MM.1S (cell line): ENCODE data around the gene SLC8A1.
A peak's percentile ranks its signal among the peaks of the same experiment; 100 is the strongest.

Experiments used
- DNase-seq: peaks from one replicate; pipeline ENCODE4 v3.0.0-alpha.2; 2015
- H2AFZ ChIP-seq: fragments of 300-600 bp; sonication (generic); 2 replicates; pipeline ENCODE4 v1.6.0; 2016; ENCODE audit warnings: antibody characterized with exemption, low read length
- H3F3A ChIP-seq: fragments of 300-600 bp; sonication (generic); 2 replicates; pipeline ENCODE4 v1.6.1; 2016; ENCODE audit warnings: mild to moderate bottlenecking, antibody characterized with exemption, low read length, moderate library complexity, mixed read lengths; ENCODE audit not compliant: insufficient read depth
- H3K27ac ChIP-seq: fragments of 300-600 bp; sonication (generic); 2 replicates; pipeline ENCODE4 v1.5.1; 2016; ENCODE audit warnings: mild to moderate bottlenecking, low read length
- H3K27me3 ChIP-seq: fragments of 300-600 bp; sonication (generic); replicated peaks from 2 replicates; pipeline ENCODE4 v1.6.0; 2016; ENCODE audit warnings: low read length; ENCODE audit not compliant: insufficient read depth
- H3K36me3 ChIP-seq: fragments of 300-600 bp; sonication (generic); replicated peaks from 2 replicates; pipeline ENCODE4 v1.6.1; 2016; ENCODE audit warnings: mild to moderate bottlenecking, low read length, mixed read lengths; ENCODE audit not compliant: insufficient read depth
- H3K4me1 ChIP-seq: fragments of 300-600 bp; sonication (generic); 2 replicates; pipeline ENCODE4 v1.6.1; 2016; ENCODE audit warnings: low read length, mixed read lengths
- H3K4me2 ChIP-seq: fragments of 300-600 bp; sonication (generic); 2 replicates; pipeline ENCODE4 v1.6.0; 2016; ENCODE audit warnings: low read depth, low read length
- H3K4me3 ChIP-seq: fragments of 300-600 bp; sonication (generic); 2 replicates; pipeline ENCODE4 v1.5.1; 2016; ENCODE audit warnings: low read length, mixed read lengths
- H3K79me2 ChIP-seq: fragments of 300-600 bp; sonication (generic); 2 replicates; pipeline ENCODE4 v1.6.1; 2016; ENCODE audit warnings: mixed run types, low read length, mixed read lengths
- H3K9ac ChIP-seq: fragments of 300-600 bp; sonication (generic); 2 replicates; pipeline ENCODE4 v1.6.1; 2016; ENCODE audit warnings: low read length, mixed read lengths
- H3K9me2 ChIP-seq: fragments of 300-600 bp; sonication (generic); replicated peaks from 2 replicates; pipeline ENCODE4 v1.6.1; 2016; ENCODE audit warnings: mild to moderate bottlenecking, low read length, mixed read lengths; ENCODE audit not compliant: insufficient read depth
- H3K9me3 ChIP-seq: fragments of 300-600 bp; sonication (generic); replicated peaks from 2 replicates; pipeline ENCODE4 v1.6.1; 2016; ENCODE audit warnings: mild to moderate bottlenecking, low read length, mixed read lengths; ENCODE audit not compliant: insufficient read depth
- H4K20me1 ChIP-seq: fragments of 300-600 bp; sonication (generic); 2 replicates; pipeline ENCODE4 v1.6.1; 2016; ENCODE audit warnings: mild to moderate bottlenecking, low read length, moderate library complexity, mixed read lengths; ENCODE audit not compliant: insufficient read depth
- CTCF ChIP-seq: fragments of 300-600 bp; sonication (generic); IDR thresholded peaks from 2 replicates; pipeline ENCODE4 v1.5.1; 2016; ENCODE audit warnings: antibody characterized with exemption, low read length, mixed read lengths
- EZH2 ChIP-seq: fragments of 300-600 bp; sonication (generic); optimal IDR thresholded peaks from 2 replicates; pipeline ENCODE3; 2017; ENCODE audit warnings: low read depth, mild to moderate bottlenecking, antibody characterized with exemption, low read length, mixed read lengths
- EZH2phosphoT487 ChIP-seq: fragments of 300-600 bp; sonication (generic); IDR thresholded peaks from 2 replicates; pipeline ENCODE4 v1.6.1; 2018; ENCODE audit warnings: antibody characterized with exemption, low read length

Gene SLC8A1

GRCh38 chr2:40115348-40115747 is 336.5 kb downstream of the SLC8A1 start:
- no peaks in the 10 kb centered on the region for H3K79me2 ChIP-seq
- DNase-seq = no peak
- H3K27me3 ChIP-seq = no peaks in the 10 kb centered on the region
- TF ChIP-seq EZH2phosphoT487 = no peak
- no peak for TF ChIP-seq EZH2
- TF ChIP-seq CTCF = no peak
- H3K9me2 ChIP-seq = no peaks in the 10 kb centered on the region
- H3K36me3 ChIP-seq = no peaks in the 10 kb centered on the region
- peaks cover 4% of the 10 kb centered on the region; the same call in 1 of the 2 replicates for H3K4me1 ChIP-seq
- H3F3A ChIP-seq = no peaks in the 10 kb centered on the region
- H3K9ac ChIP-seq = no peak overlapping the region
- no peaks in the 10 kb centered on the region for H4K20me1 ChIP-seq
- peak overlapping the region; percentile 13; the same call in 1 of the 2 replicates for H3K4me2 ChIP-seq
- H3K9me3 ChIP-seq = no peaks in the 10 kb centered on the region
- no peak overlapping the region for H3K4me3 ChIP-seq
- 0 out of 2 replicates have a peak overlapping the region, but pooled peaks have one; percentile 1 for H3K27ac ChIP-seq
- no peak overlapping the region for H2AFZ ChIP-seq

GRCh38 chr2:40113997-40114396 is 337.9 kb downstream of the SLC8A1 start:
- Histone ChIP-seq H3K4me2 (no peak overlapping the region), H3K4me3 (no peak overlapping the region), H3K79me2 (no peaks in the 10 kb centered on the region), H3K27ac (no peak overlapping the region), H3K9ac (no peak overlapping the region), H3K9me3 (no peaks in the 10 kb centered on the region), H3K4me1 (peaks cover 4% of the 10 kb centered on the region; the same call in 1 of the 2 replicates), H2AFZ (no peak overlapping the region), H4K20me1 (no peaks in the 10 kb centered on the region), H3K27me3 (no peaks in the 10 kb centered on the region), H3K9me2 (no peaks in the 10 kb centered on the region), H3F3A (no peaks in the 10 kb centered on the region), H3K36me3 (no peaks in the 10 kb centered on the region)
- TF ChIP-seq CTCF = no peak
- no peak for TF ChIP-seq EZH2phosphoT487
- no peak for TF ChIP-seq EZH2
- no peak for DNase-seq

- H3F3A ChIP-seq = no peaks in the 10 kb centered on the region
- TF ChIP-seq CTCF (no peak), EZH2phosphoT487 (no peak)
- no peaks in the 10 kb centered on the region for H3K9me2 ChIP-seq
- no peak overlapping the region for H3K9ac ChIP-seq
- H3K36me3 ChIP-seq = no peaks in the 10 kb centered on the region
- H3K79me2 ChIP-seq = no peaks in the 10 kb centered on the region
- no peak overlapping the region for H3K4me2 ChIP-seq
- no peak overlapping the region for H2AFZ ChIP-seq
- peaks cover 4% of the 10 kb centered on the region; the same call in 1 of the 2 replicates for H3K4me1 ChIP-seq
- no peak overlapping the region for H3K27ac ChIP-seq
- H3K27me3 ChIP-seq = no peaks in the 10 kb centered on the region
- no peak overlapping the region for H3K4me3 ChIP-seq
- DNase-seq = no peak
- no peaks in the 10 kb centered on the region for H4K20me1 ChIP-seq
- no peaks in the 10 kb centered on the region for H3K9me3 ChIP-seq
Observed at GRCh38 chr2:40113272-40113968, 338.5 kb downstream of the SLC8A1 start.
